SH-SY5Y (cell line): ENCODE data around the gene BCKDHB.

Experiments used
- GATA2 ChIP-seq: IDR thresholded peaks from 2 replicates; pipeline ENCODE4 v1.6.1; 2011; ENCODE audit warnings: mild to moderate bottlenecking, low read depth, low read length
- GATA3 ChIP-seq: IDR thresholded peaks from 2 replicates; pipeline ENCODE4 v1.6.1; 2011; ENCODE audit warnings: low read depth, mild to moderate bottlenecking, low read length, moderate library complexity

- TF ChIP-seq GATA2 (no peak), GATA3 (no peak)
These were observed 104.8 kb downstream of the BCKDHB start for GRCh38 chr6:80211286-80211685.
